Measurements from ENCODE around the gene FBXL2.

DNA sequence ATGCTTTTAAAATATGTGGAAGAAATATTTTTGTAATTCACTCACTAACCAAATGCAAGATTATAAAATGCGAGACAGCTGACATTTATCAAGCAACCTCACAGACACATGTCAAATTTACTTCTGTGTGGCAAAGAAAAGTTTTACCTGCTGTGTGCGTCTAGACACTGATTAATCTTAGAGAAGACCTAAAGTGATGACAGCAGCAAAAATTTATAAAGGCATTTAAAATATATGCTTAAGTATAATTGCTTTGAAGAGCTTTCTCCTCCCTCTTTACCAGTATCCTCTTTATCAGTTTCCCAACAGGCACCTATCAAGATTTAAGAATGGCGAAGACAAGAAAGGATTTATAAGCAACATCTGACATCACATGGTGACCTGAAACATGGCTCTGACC lies 125.7 kb downstream of the FBXL2 start:
- TF ChIP-seq CTCF (IDR thresholded peaks at IDR 0.05): no peak
- no peak for TF ChIP-seq POLR2A (IDR thresholded peaks at IDR 0.05)
